HG03196 (cell line): ENCODE measurements around the gene TRIM23.

ENCODE experiments used
- ATAC-seq: cut with Tn5 transposase; IDR thresholded peaks from one replicate; pipeline ENCODE4 v1.9.1; 2021; ENCODE audit not compliant: unreplicated experiment

The TRIM23 gene

DNA sequence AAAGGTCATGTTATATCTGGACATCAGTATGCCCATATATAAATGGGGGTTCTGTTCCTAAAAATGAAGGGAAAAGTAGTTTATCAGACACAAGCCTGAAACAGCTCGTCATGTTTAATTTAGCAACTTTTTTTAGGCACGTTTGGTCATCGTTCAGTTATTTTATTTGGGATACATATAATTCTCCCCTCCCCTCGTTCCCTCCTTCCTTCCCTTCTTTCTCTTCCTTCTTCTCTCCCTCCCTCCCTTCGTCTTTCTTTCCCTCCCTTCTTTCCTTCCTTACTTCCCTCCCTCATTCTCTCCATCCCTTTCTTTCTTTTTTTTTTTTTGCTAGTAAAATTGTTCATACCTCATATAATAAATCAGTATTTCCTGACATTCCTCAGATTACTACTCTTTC, 57.6 kb downstream of the TRIM23 start:
- no peak for ATAC-seq

GRCh38 chr5:65563777-65564176, 60.4 kb downstream of the TRIM23 start:
- ATAC-seq, result no peak

GRCh38 chr5:65562731-65563701, 61.1 kb downstream of the TRIM23 start, which contains the start of the genes CENPK and PPWD1:
Gene CENPK (minus strand): TSS chr5:65563168. CDS start chr5:65554907, 8,261 bp downstream.
Gene PPWD1 (plus strand): TSS chr5:65563296. CDS start chr5:65563311, 15 bp downstream.
- peak; percentile 99 for ATAC-seq

- no peak for ATAC-seq
Measured at GRCh38 chr5:65556718-65557117, 67.4 kb downstream of the TRIM23 start.

- ATAC-seq, result no peak
Measured at GRCh38 chr5:65556181-65556580, 68.0 kb downstream of the TRIM23 start.

- ATAC-seq, result no peak
Measured at GRCh38 chr5:65555287-65555686, 68.8 kb downstream of the TRIM23 start.

DNA sequence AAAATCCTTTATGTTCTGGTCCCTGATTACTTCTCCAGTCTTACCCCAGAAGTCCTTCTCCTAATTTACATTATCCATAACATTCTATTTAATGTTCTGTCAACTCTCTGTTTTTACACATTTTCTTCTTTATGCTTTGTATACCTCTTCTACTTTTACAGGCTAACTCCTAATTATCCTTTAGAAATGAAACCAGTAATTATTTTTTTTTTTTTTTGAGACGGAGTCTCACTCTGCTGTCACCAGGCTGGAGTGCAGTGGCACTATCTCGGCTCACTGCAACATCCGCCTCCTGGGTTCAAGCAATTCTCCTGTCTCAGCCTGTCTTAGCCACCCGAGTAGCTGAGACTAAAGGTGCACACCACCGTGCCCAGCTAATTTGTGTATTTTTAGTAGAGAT, 70.2 kb downstream of the TRIM23 start:
- ATAC-seq, result no peak

- no peak for ATAC-seq
Measured at GRCh38 chr5:65548281-65548680, 75.9 kb downstream of the TRIM23 start.

DNA sequence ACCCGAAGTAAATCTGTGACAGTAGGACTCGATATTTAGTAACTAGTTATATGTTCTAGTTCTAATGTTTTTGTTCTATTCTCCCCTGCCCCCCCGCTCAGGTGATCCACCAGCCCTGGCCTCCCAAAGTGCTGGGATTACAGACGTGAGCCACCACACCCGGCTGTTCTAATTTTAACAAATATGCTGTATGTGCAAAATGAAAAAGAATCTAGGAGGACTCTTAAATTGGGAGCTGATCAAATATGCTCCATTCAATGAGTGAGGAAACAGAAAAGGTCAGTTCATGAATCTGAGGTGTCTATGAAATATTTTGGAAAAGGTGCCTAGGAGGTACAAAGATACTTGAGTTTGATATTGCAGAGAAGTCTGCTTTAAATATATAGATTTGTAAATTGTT, 78.0 kb downstream of the TRIM23 start:
- ATAC-seq, result no peak

DNA sequence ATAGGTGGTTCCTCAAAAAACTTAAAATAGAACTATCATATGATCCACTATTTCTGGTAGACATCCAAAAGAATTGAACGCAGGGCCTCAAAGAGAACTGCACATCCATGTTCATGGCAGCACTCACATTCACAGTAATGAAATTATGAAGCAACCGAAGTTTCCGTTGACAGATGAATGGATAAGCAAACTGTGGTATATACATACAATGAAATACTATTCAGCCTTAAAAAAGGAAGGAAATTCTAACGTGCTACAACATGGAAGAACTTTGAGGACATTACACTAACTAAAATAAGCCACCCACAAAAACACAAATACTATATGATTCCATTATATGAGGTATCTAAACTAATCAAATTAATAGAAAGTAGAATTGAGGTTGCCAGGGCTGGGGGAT, 79.7 kb downstream of the TRIM23 start:
- no peak for ATAC-seq

GRCh38 chr5:65539827-65540226, 84.3 kb downstream of the TRIM23 start:
- no peak for ATAC-seq
